Stimulated activated CD8-positive, alpha-beta memory T cell treated with anti-CD3 and anti-CD28 coated beads, Interleukin-12 subunit alpha, Interleukin-12 subunit beta, amount 100 ng/mL, for 1 hour (primary cell): ENCODE measurements around the gene APC2.

Source experiments
- DNase-seq: peaks from one replicate; pipeline ENCODE4 v3.0.0-alpha.2; 2020; ENCODE audit warnings: low read depth

The APC2 gene

GRCh38 chr19:1447504-1447903 is 2.4 kb upstream of the APC2 start:
- DNase-seq: no peak

DNA sequence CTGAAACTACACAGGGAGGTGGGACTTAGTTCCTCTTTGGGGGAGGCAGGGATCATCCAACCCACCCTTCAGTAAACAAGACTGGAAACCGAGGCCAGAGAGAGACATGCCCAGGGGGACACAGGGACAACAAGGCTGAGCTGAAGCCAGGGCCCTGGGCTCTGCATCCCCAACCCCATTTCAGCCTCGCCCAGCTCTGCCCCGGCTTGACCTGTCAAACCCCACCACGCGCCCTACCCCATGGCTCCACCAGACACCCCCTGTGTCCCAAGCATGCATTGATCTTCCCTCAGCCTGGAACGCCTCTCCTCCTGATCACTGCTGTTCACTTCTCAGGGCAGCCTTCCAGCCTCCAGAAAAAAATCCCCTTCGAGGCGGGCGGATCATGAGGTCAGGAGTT is 2.0 kb upstream of the APC2 start:
- DNase-seq: no peak

- DNase-seq: no peak
Measured at GRCh38 chr19:1450735-1451731, 1.1 kb downstream of the APC2 start.

- no peak for DNase-seq
Measured at GRCh38 chr19:1451916-1452801, 2.2 kb downstream of the APC2 start.

DNA sequence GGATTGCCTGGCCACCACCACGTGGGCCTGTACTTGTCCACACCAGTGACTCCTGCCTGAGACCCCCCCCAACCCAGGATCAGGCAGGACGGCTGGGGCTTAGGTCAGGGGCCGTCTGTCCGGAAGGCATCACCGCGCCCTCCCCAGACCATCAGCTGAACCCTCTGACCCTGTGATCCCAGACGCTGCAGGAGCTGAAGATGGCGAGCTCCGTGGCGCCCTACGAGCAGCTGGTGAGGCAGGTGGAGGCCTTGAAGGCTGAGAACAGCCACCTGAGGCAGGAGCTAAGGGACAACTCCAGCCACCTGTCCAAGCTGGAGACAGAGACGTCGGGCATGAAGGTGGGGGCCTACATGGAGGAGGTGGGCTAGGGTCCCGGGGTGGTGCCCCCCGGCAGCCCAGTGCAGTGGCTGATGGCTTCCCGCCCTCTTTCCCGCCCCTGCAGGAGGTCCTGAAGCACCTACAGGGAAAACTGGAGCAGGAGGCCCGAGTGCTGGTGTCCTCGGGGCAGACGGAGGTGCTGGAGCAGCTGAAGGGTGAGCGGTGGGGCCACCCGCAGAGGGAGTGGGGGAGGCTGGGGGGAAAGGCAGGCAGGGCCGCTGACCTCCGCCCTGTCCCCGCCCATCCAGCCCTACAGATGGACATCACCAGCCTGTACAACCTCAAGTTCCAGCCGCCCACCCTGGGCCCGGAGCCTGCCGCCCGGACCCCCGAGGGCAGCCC is 3.0 kb downstream of the APC2 start:
- no peak for DNase-seq

DNA sequence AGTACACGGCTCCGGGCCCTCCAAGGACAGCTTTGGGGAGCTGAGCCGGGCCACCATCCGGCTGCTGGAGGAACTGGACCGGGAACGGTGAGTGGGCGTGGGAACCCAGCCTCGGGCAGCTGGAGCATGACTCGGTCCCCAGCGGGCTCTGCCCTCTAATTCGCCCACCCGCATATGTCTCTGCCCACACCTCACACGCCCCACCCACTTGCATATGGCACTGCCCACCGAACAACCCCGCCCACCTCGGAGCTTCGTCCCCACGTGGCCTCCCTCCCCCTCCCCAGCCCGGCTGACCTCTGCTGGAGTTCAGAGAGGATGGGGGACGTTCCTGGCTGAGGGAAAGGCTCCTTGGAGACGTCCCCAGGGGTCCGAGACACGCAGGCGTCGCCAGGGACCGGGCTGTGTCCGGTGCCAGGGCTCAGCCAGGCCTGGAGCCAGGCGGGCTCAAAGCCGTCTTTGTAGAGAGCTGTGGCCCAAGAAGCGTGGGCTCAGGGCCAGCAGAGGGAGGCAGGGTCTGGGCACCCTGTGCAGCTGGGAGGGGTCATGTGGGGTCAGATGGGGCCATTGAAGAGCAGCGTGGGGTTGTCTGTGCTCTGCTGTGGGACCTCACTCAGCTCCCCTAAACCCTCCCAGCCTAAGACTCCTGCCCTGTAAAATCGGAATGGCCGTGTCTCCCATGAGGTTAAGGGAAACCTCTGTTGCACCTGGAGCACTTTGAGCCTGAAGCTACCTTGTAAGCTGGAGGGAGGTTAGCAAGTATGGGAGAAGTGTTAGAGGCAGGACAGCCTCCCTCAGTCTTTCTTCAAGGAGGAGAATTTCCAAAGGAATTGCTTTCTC is 3.8 kb downstream of the APC2 start:
- no peak for DNase-seq

DNA sequence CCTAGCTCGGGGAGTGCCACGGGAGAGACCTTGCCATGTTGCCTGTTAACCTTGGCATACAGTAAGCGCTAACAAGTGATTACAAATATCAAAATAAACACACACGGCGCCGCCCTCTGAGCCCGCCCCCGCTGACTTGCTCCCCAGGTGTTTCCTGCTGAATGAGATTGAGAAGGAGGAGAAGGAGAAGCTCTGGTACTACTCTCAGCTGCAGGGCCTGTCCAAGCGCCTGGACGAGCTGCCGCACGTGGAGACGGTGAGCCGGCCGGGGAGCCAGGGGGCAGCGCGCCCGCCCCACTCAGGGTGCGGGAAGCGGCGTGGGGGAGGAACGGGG is 5.0 kb downstream of the APC2 start:
- no peak for DNase-seq

- no peak for DNase-seq
Measured at GRCh38 chr19:1455336-1456120, 5.6 kb downstream of the APC2 start.

DNA sequence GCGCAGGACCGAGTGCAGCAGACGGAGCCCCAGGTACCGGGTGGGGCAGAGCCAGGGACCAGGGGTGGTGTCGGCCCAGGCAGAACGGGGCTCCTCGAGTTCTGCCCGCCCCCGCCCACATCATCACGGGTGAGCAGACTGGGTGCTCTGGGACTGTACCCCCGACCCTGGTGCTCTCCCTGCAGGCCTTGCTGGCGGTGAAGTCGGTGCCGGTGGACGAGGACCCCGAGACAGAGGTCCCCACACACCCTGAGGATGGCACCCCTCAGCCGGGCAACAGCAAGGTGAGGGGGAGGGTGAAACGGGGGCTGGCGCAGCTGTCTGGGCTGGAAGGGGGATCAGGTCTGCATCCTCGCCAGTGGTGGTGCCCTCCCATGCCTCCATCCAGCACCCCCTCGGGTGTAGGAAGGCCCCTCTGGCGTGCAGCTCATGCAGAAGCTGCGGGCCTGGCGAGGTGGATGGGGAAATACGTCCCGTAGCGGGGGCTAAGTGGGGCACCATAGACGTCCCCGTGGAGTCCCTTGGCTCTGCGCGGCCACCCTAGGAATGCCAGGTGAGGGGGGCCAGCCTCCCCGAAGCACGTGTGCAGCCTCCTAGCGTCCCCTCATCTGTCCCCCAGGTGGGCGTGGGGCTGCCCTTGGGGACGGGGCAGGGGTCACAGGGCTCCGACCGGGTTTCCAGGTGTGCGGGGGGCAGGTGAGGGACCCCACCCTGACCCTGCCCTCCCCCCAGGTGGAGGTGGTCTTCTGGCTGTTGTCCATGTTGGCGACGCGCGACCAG is 6.4 kb downstream of the APC2 start:
- DNase-seq: no peak

DNA sequence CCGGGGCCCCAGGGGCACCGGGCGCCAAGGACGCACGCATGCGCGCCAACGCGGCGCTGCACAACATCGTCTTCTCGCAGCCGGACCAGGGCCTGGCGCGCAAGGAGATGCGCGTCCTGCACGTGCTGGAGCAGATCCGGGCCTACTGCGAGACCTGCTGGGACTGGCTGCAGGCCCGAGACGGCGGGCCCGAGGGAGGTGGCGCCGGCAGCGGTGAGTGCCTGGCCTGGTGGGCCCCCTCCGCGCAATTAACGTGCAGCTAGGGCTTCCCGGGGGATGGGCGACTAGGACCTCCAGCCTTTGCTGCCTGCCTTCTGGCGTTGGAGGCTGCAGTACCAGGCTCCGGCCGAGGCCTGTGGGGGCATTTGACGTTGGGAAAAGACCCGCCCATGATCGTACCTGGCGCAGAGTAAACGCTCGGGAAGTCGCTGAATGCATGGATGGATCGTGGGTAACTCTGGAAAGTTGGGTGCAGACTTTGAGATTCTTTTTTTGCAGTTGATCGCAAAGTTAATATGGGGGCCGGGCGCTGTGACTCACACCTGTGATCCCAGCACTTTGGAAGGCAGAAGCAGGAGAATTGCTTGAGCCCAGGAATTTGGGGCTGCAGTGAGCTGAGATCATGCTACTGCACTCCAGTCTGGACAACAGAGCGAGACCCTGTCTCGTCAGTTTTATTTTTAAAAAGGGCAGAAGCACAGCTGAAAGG is 7.3 kb downstream of the APC2 start:
- DNase-seq: no peak

DNA sequence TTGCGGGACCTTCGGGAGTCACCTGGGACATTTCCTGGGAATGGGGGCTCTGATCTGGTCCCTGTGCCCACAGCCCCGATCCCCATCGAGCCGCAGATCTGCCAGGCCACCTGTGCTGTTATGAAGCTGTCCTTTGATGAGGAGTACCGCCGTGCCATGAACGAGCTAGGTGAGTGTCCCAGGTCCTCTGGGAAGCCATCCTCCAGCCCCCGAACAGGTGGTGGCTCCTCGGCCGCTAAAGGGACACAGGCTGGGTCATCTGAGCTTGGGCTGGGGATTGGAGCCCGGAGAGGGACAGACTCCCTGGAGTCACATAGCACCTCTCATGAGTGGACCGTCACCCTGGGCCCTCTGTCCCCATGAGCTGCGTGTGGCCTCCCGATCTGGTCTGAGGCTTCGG is 8.0 kb downstream of the APC2 start:
- DNase-seq: no peak

DNA sequence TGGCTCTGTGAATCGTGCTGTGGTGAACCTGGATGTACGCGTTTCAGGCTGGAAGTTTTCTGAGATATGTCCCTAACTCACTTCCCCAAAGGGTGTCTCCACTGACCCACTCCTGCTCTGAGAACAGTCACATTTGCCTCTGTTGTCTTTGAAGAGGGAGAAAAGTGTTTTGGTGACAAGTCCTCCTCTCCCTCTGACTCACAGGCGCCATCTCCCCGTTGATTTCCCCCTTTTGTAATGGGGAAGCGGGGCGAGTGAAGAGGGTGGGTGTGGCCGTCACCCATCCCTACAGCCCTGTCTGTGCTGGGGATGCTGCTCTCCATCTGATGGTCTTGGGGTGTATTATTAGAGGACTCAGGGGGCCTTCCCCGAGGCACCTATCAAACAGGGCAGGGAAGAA is 9.6 kb downstream of the APC2 start:
- DNase-seq: no peak

DNA sequence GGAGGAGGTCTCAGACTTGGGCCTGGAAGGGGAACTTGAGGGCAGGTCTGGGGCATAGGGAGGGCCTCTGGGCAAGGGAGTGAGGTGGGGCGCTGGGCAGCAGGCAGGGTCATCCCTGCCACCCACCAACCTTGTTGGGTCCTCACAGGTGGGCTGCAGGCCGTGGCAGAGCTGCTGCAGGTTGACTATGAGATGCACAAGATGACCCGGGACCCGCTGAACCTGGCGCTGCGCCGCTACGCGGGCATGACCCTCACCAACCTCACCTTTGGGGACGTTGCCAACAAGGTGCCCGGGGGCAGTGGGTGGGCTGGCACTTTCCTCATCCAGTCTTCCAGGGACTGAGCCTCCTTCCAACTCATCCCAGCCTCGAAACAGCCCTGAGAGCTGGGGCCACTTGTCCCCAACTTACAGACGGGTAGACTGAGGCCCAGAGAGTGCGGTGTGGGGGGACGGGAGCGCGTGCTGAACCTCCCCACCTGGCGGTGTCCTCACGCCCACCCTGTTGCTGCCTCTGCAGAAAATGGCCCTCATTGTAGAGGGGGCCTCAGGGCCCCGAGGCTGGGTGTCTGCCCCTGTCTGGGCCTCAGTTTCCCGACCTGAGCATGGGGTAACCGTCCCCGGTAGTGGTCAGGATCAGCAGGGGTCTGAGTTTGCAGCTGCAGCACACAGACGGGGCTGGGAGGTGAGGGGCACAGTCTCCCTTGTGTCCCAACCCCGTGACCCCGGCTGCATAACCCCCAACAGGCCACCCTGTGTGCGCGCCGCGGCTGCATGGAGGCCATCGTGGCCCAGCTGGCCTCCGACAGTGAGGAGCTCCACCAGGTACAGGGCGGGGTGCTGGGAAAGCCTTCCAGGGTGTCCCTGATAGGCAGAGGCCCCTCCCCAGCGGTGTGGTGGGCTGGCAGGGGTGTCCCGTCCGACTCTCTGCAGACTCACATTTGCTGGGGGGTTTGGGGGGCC is 10.4 kb downstream of the APC2 start:
- DNase-seq: no peak

GRCh38 chr19:1461862-1462261 is 11.9 kb downstream of the APC2 start:
- DNase-seq: no peak

DNA sequence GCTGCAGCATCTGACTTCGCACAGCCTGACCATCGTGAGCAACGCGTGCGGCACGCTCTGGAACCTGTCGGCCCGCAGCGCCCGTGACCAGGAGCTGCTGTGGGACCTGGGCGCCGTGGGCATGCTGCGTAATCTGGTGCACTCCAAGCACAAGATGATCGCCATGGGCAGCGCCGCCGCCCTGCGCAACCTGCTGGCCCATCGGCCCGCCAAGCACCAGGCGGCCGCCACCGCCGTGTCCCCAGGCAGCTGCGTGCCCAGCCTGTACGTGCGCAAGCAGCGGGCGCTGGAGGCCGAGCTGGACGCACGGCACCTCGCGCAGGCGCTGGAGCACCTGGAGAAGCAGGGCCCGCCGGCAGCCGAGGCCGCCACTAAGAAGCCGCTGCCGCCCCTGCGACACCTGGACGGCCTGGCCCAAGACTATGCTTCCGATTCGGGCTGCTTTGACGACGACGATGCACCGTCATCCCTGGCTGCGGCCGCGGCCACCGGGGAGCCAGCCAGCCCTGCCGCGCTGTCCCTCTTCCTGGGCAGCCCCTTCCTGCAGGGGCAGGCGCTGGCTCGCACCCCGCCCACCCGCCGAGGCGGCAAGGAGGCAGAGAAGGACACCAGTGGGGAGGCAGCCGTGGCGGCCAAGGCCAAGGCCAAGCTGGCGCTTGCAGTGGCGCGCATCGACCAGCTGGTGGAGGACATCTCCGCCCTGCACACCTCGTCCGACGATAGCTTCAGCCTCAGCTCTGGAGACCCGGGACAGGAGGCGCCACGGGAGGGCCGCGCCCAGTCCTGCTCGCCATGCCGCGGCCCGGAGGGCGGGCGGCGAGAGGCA is 15.5 kb downstream of the APC2 start:
- no peak for DNase-seq

- no peak for DNase-seq
Measured at GRCh38 chr19:1466018-1466460, 16.1 kb downstream of the APC2 start.
